NB4 (cell line): ENCODE data around the gene ART3.

ENCODE experiments used
- TF ChIP-seq, protein P1 (sequence below): IDR thresholded peaks from one replicate; pipeline ENCODE4 v1.5.1; 2012; ENCODE audit warnings: low read depth, low read length
- TF ChIP-seq, protein P2 (sequence below): IDR thresholded peaks from 2 replicates; pipeline ENCODE4 v1.6.1; 2011; ENCODE audit warnings: low read depth, low read length

DNA sequence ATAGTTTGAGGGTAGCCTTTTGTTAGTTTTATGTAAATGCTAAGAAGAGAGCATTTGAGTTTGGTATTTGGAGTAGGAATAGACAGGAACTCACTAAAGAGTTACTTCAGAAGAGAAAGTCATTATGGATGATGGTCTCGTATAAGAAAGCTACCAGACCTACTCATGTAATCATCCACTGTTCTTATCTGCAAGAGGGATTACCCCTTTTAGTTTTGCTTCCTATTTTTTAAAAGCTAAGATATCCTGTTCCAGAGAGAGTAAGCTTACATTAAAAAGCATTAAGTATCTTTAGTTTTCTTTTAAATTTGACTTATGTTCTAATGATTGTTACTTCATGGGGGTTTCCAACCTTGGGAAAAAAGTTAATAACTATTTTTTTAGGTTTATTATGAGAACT is 12.5 kb upstream of the ART3 start:
- TF ChIP-seq, protein P1, sequence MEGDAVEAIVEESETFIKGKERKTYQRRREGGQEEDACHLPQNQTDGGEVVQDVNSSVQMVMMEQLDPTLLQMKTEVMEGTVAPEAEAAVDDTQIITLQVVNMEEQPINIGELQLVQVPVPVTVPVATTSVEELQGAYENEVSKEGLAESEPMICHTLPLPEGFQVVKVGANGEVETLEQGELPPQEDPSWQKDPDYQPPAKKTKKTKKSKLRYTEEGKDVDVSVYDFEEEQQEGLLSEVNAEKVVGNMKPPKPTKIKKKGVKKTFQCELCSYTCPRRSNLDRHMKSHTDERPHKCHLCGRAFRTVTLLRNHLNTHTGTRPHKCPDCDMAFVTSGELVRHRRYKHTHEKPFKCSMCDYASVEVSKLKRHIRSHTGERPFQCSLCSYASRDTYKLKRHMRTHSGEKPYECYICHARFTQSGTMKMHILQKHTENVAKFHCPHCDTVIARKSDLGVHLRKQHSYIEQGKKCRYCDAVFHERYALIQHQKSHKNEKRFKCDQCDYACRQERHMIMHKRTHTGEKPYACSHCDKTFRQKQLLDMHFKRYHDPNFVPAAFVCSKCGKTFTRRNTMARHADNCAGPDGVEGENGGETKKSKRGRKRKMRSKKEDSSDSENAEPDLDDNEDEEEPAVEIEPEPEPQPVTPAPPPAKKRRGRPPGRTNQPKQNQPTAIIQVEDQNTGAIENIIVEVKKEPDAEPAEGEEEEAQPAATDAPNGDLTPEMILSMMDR: no peak
- TF ChIP-seq, protein P2, sequence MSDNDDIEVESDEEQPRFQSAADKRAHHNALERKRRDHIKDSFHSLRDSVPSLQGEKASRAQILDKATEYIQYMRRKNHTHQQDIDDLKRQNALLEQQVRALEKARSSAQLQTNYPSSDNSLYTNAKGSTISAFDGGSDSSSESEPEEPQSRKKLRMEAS: no peak
